GM18498 (cell line): ENCODE measurements around the gene QSER1.
A peak's percentile ranks its signal among the peaks of the same experiment; 100 is the strongest.

Source experiments
- ATAC-seq: cut with Tn5 transposase; IDR thresholded peaks from one replicate; pipeline ENCODE4 v1.9.1; 2021; ENCODE audit warnings: mild to moderate bottlenecking, moderate library complexity; ENCODE audit not compliant: unreplicated experiment

Gene QSER1

GRCh38 chr11:32890843-32891656 is 1.6 kb upstream of the QSER1 start:
- no peak for ATAC-seq

DNA sequence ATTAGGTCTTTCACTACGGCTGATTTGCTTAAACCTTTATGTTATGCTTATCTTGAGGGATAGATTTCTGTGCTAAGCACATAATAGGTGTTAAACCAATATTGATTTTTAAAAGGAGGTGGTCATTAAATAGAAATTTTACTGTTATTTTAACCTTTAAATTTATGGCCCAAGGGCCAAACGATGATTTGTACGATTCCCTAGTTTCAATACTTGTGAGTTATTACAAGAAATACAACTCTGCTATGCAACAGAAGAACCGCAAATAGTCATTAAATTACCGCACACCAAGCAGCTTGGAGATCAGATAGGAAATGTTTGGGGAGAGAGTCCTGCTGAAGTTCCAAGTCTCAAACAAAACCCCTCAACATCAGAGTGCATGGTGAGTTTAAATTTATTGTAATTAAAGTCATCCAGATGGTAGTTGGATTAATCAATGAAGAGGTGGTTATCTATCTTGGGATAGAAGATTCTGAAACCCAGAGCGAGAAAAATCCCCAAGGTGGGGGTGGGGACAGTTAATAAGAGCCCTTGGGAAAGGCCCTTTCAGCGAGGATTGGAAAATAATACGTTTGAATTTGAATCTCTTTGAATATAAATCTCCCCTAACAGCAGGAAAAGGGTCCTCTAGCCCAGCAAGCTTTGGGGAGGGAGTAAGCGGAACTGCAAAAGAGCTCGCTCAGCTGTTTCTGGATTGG is 805 bp upstream of the QSER1 start:
- ATAC-seq: no peak

DNA sequence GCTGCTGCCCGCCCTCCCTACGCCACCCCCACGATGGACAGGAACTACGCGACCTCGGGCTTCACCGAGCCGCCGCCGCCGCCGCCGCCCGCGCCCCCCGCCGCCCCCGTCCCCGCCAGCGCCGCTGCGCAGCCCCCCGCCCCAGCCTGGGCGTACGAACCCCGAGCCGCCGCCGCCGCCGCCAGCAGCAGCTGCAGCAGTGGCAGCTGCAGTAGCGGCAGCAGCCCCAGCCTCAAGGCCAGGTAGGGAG is 407 bp downstream of the QSER1 start:
- no peak for ATAC-seq

DNA sequence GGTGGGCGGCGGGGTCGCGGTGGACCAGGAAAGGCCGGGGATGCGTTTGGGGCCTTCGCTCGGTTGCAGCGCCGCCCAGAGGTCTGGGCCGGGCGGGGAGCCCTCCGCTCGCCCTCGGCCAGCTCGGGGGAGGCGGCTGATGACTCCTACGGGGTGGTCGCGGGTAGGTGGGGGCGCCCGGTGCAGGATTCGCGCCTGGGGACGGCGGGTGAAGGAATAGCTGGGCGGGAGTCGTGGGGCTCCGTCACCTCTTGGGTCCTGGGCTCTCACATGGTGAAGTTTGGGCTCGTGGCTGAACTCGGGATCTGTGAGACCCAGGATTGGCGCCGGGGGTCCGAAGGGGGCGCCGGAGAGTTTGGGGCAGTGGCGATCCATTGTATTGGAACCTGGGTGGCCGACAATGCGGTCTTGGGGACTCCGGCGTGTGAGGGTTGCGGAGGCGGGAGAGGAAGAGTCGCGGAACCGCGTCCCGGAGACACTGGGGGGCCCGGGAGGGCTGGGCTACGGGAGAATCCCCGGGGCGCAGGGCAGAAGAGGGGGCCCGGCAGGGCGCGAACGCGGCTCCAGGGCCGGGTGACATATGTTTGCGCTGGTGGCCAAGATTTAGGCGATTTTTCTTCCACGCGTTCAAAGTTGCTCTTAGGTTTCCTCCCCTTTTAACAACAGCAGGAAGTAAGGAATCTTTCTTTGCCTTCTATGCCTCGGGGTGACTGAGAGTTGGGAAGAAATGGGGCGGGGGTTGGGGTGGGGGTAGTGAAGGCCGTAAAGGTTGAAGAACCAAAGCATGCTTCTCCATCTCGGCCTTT is 935 bp downstream of the QSER1 start:
- peak; percentile 36 for ATAC-seq

DNA sequence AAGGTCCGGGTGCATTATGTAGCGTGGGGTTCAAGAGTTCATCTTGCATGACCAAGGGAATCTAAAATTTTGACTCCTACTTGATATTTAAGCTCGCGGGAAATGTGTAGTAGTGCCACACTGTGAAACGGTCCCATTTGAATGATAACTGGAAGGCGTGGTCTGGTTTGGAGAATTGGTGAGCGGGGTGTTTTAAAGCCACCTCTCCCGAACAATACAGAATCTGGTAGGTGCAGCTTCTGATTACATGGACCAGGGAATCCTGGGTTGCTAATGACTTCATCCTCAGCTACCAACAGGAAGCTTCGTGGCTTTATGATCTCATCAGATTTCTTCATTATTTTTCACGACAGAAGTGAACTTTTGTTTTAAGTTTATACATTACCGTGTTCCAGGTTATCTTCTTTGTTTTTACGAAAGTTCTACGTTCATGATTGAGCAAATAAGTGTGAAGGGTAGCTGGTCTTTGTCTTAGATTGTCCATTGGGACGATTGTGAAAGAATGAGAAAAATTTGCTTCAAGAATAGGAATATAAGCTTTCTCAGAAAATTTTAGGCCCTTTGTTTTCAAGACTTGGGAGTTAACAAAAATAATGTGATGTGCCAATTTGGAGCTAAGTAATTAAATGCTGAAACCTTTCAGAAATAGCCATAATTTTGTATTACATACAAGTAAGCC is 1.7 kb downstream of the QSER1 start:
- ATAC-seq: no peak

- no peak for ATAC-seq
These were observed 2.3 kb downstream of the QSER1 start for GRCh38 chr11:32894921-32895320.

DNA sequence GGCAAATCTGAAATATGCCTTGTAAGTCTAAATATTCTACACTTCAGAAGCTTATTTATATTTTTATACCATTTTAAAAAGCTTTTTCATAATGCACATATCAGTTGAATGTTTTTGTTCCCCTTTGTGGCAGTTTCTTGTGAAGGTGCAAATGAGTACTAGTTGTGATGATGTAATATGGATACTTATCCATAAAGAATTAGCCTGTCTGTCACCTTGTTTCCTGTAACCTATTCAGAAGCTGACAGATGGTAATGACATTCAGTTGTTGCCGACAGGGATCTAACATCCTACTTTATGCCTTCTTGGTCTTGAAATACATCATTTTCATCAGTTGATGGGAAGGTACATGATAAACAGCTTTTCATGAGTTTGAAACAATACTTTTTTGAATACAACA is 2.9 kb downstream of the QSER1 start:
- ATAC-seq: no peak

DNA sequence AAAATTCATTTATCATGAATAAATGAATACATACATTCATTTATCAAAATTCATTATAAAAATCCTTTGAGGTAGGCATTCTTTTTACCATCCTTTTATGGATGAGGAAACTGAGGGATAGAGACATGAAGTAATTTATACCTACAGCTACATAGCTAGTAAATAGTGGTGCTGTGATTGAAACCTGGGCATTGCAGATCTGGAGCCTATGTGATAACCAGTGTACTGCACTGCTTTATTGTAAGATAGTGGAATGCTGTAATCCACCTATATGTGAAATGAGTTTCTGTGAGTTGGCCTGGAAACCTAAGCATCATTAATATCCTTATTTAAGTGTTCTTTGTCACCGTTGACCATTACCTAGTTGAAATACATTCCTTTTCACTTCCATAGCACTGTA is 4.5 kb downstream of the QSER1 start:
- ATAC-seq: no peak

GRCh38 chr11:32899438-32899837 is 6.8 kb downstream of the QSER1 start:
- ATAC-seq: peak; percentile 82

GRCh38 chr11:32902089-32902665 is 9.6 kb downstream of the QSER1 start:
- ATAC-seq: no peak

GRCh38 chr11:32905028-32905667 is 12.5 kb downstream of the QSER1 start:
- ATAC-seq: no peak

DNA sequence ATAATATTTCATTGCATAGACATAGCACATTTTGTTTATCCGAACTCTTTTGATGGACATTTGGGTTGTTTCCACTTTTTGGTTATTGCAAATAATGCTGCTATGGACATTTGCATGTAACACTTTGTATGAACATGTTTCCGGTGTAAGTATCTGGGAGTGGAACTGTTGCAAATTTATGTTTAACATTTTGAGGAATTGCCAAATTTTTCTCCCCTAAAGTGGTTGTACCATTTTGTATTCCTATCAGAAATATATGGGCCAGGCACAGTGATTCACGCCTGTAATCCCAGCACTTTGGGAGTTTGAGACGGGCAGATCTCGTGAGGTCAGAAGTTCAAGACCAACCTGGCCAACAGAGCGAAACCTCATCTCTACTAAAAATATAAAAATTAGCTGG is 16.0 kb downstream of the QSER1 start:
- no peak for ATAC-seq

GRCh38 chr11:32911413-32911812 is 18.8 kb downstream of the QSER1 start:
- ATAC-seq: no peak

GRCh38 chr11:32913445-32913844 is 20.8 kb downstream of the QSER1 start:
- no peak for ATAC-seq

DNA sequence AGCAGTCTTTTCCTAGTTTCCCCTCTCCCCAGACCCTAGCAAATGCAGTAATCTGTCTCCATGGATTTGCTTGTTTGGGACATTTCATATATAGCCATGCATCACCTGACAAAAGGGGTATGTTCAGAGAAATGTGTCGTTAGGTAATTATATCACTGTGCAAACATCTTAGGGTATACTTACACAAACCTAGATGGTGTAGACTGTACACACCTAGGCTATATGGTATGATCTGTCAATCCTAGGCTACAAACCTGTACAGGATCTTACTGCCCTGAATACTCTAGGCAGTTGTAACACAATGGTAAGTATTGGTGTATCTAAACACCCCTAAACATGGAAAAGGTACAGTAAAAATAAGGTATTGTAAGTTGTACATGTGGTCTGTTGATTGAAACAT is 23.8 kb downstream of the QSER1 start:
- no peak for ATAC-seq

DNA sequence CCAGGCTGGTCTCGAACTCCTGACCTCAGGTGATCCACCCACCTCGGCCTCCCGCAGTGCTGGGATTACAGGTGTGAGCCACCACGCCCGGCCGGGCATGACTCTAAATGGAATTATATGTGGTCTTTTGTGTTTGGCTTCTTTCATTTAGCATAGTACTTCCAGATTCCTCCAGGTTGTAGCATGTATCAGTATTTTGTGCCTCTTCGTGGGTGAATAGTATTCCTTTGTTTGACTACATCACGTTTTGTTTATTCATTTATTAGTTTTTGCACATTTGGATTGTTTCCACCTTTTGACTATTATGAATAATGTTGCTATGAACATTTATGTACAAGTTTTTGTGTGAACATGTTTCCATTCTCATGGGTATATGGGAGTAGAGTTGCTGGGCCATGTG is 24.4 kb downstream of the QSER1 start:
- no peak for ATAC-seq

GRCh38 chr11:32918427-32918826 is 25.8 kb downstream of the QSER1 start:
- ATAC-seq: no peak

DNA sequence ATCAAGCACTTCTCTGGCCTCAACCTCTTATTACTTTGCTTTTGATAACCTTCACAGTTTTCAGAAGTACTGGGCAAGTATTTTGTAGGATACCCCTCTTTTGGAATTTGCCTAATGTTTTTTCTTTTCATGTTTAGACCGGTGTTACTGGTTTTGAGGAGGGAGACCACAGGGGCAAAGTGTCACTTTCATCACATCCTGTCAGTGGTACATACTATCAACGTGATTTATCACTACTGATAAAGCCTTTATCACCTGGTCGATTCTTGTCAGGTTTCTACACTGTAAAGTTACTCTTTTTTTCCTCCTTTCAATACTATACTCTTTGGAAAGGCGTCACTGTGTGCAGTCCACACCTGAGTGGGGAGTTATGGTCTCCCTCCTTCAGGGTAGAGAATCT is 26.7 kb downstream of the QSER1 start:
- no peak for ATAC-seq

- ATAC-seq: no peak
These were observed 28.0 kb downstream of the QSER1 start for GRCh38 chr11:32920570-32920969.

DNA sequence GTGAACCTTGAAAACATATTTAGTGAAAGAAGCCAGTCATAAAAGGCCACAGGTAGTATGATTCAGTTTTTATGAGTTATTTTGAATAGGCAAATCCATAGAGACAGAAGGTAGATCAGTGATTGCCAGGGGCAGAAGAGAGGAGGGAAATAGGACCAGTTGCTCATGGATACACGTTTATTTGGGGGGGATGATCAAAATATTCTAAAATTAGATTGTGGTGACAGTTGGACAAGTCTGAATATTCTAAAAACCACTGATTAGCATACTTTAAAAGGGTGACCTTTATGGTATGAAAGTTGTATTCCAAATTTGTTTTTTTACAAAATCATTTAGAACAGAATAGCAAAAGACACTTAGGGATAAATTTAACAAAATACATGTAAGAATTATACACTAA is 28.6 kb downstream of the QSER1 start:
- no peak for ATAC-seq

DNA sequence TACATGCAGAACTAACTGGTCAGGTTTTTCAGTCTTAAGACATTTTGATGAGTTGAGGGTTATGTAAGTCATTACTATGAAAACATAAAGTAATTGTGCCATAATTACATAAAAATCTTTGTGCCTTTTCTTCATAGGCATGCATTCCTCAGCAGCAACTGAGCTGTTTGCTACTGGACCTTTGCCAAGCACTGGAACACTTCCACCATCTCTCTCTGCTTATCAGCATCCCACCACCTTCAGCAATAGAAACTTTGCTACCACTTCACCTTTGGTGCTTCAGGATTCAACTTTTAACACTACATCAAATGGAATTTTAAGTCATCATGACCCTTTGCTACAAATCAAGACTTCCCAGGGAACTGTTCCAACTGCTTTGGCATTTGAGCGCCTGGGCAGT is 39.0 kb downstream of the QSER1 start:
- no peak for ATAC-seq
